Smooth muscle cell of the brain vasculature (primary cell): ENCODE results near the gene ZDHHC7.

Experiments used
- DNase-seq: peaks from one replicate; pipeline ENCODE4 v3.0.0-alpha.2; 2012; ENCODE audit warnings: low read depth, low spot score

Gene ZDHHC7

DNA sequence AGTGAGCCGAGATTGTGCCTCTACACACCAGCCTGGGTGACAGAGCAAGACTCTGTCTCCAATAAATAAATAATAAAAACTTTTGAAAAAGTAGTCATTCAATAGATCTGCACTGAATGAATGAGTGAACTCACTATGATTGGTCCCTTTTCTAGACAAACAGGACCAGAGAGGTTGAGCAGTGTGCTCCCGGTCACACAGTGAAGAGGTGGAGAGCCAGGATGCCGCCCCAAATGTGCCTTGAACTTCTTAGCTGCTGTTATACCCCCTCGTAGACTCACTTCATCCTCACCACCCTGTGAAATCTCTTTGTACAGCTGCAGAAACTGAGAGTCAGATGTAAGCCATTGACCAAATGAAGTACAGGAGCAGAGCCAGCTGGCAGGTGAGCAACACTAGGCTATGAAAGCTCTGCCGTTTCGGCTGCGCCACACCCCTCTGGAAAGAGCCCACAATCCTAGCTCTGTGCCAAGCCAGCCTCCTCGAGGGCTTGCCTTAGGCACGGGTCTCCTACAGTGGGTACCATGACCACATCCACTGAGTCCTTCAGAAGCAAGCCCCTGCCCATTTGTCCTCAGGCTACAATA, 8.4 kb upstream of the ZDHHC7 start:
- DNase-seq = no peak

DNA sequence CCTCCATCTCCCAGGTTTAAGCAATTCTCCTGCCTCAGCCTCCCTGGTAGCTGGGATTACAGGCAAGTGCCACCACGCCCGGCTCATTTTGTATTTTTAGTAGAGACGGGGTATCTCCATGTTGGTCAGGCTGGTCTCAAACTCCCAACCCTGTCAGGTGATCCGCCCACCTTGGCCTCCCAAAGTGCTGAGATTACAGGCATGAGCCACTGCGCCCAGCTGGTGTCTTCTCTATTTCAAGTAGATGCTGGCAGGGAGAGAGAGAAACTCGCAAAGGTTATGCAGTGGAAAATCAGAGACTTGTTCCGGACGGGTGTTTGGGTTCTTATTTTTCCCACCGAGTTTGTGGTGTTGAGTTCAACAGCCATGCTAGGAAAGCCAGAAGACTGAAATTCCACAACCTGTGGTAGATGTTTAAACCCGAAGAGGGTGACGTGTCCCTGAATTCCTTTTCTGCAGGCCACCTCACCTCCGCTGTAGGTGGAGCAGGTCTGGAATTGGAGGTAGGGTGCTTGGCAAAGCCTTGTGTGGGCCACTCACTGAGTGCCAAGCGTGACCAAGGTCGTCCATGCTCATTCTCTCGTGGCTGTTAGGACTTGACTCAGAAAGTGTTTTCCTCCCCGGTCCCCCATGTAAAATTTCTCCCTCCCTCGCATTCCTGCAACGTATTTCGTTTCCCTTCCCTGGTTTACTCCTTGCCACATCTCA, 7.3 kb upstream of the ZDHHC7 start:
- no peak for DNase-seq

DNA sequence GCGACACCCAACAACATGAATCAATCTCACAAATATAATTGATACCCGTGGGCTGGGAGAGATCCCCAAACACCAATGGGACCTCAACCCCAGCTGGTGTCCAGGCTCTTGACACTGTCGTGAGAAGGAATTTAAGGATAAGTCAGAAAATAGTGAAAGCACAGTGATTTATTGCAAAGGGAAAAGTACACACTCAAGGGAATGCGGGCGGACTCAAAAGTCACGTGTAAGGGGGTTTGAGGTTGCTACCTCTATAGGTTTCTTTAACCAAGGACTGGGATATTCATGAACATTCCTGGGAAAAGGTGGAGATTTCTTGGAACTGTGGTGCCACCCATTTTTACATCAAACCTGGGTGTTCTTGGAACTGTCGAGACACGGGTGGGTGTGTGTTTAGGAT, 6.3 kb upstream of the ZDHHC7 start:
- no peak for DNase-seq

DNA sequence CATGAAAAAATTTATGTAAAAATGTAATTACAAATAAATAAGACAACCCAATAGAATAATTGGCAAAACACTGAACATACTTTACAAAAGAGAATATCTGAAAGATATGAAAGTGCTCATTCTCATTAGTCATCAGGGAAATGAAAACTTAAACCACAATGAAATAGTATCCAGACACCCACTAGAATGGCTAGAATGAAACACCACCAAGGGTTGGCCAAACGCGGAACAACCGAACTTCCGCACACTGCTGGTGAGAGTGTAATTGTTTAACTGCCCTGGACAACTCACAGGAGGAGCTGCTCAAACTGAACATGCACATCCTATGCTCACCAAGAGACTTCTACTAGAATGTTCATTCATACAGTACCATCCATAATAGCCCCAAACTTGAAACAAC, 5.8 kb upstream of the ZDHHC7 start:
- no peak for DNase-seq

DNA sequence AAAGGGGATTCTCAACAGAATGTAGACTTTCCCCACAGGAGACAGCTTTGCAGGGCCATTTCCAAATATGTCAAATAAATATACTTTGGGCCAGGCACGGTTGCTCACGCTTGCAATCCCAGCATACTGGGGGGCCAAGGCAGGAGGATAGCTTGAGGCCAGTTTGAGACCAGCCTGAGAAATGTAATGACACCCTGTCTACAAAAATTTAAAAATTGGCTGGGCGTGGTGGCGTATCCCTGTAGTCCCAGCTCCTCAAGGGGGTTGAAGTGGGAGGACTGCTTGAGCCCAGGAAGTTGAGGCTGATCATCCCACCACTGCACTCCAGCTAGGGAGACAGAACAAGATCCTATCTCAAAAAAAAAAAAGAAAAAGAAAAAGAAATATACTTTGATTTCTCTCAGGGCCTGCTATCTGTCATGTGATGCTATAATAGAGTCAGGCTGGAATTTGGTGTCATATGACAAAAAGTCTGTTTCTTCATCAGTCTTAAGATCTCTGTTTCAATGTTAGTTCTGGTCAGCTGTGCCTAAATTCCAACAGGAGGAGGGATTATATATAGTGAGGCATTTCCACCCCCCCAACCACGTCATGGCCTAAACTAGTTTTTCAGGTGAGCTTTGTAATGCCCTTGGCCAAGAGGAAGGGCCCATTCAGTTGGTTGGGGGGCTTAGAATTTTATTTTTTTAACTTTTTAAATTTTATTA, 4.3 kb upstream of the ZDHHC7 start:
- no peak for DNase-seq

DNA sequence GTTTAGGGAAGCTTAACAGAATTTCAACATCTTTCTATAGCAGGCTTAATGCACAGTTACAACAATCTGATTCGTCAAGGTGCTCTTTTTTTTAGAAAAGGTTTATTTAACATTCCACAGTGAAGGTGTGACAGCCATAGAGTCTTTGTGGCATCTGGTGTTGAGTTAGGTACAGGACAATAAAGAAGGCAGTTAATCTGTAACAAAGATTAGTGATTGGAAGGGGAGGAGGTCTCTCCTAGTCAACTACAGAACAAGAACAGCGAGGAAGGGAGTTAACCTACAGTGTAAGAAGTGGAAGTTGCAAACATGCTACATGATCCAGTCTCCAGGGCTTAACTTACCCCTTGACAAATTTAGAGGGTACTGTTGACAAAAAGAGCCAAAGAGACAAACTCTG, 3.0 kb upstream of the ZDHHC7 start:
- DNase-seq = no peak

DNA sequence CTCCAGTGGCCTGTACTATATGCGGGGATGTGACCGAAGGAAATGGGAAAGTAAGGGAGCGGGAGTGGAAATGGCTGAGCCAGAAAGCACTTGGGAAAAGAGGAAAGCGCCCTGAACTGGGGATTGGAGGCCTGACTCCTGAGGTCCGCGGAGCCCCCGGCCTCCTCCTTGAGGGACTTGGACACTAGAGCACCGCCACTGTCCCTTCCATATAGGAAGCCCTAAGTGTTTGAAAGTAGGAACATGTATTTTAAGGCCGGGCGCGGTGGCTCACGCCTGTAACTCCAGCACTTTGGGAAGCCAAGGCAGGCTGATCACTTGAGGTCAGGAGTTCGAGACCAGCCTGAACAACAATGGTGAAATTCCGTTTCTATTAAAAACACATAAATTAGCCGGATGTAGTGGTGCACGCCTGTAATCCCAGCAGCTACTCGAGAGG, 530 bp upstream of the ZDHHC7 start:
- DNase-seq = no peak

DNA sequence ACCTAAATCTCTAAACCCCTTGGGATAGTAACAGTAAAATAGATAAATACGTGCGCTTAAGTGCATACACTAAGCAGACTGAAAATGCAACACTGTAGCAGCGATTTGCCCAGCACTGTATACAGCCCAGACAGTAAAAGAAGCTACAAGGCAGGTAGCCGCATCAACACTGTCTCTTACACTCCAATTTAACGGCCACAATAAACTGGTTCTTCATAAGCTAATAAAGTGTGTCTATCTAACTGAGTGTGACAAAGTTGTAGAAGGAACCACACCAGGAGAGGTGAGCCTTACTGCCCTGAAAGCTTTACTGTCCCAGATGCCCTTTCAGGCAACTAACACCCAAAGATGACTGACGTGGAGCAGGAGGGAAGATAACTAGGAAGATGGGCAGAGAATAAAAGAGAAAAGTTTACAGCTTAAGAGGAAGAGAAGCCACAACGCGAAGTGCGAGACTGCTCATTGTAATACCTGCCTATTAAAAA, 847 bp downstream of the ZDHHC7 start:
- DNase-seq = no peak

DNA sequence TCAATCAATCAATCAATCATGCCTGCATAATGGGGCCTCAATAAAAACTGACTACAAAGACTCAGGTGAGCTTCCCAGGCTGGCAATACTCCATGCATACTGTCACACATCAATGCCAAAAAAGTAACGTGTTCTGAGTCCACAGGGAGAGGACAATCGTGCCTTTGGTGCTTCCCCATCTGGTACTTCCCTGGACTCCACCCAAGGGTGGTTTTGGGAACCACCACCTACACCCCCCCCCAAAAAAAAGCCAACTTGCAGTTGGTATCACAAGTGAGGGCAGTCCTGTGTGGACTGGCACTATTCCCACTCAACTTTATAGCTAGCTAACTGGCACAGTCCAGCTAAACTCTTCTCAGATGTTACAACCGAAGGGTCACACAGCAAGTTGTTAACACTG, 3.1 kb downstream of the ZDHHC7 start:
- DNase-seq = no peak

DNA sequence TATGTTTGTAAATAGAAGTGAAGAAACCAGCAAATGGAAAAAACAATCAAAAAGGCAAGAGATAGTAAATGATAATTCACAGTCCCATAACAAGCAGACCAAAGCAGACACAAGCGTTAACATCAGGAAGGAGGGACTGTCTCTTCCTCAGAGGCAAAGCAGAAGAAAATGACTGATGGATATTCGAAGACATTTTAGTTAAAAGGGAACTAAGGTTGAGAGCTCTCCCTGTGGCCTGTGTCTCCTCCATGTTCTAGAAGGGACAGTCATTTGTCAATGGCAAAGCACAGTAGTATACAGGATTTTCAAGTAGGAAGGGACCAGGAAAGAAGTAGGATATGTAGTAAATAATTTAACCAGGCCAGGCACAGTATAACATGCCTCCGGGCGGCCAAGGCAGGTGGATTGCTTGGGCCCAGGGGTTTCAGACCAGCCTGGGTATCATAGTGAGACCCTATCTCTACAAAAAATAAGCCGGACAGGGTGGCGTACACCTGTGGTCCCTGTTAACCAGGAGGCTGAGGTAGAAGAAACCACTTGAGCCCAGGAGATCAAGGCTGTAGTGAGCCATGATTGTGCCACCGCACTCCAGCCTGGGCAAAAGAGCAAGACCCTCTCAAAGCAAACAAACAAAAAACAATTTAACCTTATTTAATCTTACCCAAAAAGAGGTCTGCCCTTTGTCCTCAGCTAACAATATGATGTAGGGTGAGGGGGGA, 3.7 kb downstream of the ZDHHC7 start:
- DNase-seq = no peak

DNA sequence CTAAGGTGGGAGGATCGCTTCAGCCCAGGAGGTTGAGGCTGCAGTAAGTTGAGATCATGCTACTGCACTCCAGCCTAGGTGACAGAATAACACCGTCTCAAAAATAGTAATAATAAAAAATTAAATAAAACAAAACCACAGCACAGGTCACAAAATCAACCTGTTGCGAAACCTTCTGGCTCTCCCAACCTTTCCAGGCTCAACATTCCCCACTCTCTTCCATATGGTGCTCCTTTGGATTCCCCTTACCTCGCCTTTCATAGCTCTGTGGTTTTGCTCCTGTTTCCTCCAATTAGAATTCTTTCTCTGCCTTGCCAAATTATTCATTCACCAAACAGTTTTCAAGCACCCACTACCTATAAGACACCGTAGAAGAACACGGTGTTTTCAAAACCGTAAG, 4.7 kb downstream of the ZDHHC7 start:
- DNase-seq = no peak

DNA sequence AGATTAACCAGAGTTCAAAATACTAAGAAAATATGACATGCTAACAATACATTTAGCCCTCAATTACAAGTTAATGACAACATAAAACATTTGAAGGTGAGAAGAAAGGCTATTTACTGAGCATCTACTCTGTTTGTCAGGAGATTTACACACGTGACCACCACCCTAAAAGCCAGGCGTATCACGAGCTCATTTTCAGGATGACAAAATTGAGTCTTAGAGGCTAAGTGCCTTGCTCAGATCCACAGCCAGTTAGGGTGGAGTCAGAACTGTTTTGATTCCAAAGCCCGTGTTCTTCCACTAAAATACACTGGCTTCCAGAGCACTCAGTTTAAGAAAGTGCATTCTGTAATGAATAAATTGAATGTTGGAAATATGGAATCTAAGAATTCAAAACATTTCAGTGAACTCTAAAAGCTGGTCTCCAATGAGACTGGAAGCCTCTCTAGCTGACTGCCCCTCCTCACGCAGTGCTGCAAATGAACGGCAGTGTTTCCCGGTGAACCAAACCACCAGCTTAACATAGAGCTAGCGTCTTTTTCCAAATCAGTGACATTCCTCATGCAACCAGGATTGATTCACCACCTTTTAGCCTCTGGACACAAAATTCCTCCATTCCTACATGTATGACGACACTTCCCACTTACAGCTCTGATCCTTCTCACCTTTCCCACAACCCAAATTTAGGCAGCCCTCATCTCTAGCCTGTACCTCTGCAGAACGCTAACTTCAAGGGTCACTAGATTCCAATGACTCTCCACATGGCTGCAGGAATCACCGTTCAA, 5.9 kb downstream of the ZDHHC7 start:
- no peak for DNase-seq

DNA sequence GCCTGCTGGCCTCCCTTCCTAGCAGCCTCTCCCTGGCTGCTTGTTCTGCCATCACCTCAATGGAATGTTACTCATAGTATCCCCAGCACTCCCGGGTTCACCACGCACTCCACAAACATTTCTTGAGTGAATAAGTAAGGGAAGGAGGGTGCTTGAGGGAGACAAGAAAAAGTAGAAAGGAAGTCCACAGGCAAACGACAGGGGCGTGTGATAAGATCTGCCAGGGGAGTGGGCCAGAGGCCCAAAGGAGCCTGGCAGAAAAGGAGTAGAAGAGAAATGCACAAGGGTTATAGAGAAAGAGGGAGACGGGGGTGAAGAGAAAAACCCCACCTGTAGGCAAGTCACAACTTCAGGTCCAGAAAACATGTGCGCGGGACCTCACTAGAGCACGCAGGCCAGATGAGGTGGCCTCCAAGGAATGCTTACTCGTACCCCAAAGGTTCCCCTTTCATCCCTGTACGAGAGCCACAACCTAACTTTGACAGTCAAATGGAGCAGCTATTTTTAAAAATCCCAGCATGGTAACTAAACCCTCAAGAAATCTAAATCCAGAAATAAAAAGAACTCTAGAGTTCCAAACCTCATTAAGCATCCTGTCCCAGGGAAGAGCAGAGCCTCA, 6.6 kb downstream of the ZDHHC7 start:
- no peak for DNase-seq

DNA sequence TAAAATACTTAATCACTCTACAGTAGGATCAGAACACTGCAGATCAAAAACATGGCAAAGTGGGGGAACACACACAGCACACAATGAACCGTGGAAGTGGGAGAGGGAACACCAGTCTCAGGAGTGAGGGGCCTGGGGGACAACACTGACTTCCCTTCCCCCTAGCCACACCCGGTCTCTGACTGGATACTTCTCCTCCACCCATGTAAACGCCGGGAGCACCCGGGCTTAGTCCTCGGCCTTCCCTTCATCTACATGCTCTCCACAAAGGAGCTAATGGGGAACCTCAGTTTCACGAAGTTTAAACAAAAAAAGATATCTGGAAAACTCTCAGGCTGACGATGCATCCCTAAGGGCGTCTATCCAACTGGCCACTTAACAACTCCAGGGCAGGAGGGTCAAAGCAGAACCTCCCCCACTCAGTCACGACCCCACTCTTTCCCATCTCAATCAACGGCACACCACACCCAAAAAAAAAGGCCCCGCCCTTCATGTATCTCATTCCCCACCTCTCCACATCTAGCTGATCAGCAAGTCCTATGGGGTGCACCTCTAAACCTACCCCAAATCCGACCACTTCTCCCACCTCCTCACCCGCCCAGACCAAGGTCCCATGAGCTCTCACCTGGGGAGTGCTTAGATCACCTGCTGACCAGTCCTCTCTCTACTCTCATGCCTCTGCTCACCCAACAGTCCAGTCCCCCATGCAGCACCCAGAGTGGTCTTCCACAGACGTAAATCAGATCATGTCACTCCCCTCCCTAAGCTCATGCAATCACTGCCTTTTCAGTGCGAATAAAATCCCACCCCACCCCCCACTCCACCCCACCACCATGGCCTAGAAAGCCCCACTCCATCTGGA, 7.4 kb downstream of the ZDHHC7 start:
- DNase-seq = no peak

DNA sequence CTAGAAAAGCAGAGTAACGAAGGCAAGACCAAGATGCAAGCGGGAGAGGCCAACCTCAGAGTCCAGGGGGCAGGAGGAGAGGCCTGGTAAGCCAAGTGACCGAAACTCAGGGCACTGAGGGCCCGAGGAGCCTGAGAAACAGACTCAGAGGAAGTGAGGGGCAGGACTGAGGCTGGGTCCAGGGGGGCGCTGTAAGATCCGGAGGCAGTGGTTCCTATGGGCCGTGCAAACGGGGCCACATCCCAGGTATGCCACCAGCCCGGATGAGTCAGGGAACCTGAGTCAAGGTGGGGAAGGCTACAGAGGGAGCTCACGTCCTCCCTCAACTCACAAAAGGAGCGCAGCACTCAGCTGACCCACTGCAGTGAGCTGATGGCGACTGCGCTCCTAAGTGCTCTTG, 8.3 kb downstream of the ZDHHC7 start:
- no peak for DNase-seq

DNA sequence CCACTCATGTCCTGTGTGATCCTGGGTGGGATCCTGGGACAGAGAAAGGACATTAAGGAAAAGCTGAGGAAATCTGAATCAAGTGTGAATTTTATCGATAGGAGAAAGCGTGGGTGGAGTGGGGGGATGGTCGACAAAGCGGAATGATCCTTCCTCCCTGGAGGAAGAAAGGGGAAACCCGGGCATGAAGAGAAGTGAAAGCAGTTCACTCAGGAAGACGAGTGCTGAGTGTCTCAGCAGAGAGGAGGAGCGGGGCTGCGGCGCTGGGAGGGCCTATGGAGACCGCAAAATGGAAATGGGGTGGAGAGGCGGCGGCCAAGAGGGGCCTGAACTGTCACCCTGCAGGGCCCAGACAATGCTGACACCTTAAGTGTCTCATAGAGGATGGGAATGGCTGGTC, 8.7 kb downstream of the ZDHHC7 start:
- DNase-seq = no peak

DNA sequence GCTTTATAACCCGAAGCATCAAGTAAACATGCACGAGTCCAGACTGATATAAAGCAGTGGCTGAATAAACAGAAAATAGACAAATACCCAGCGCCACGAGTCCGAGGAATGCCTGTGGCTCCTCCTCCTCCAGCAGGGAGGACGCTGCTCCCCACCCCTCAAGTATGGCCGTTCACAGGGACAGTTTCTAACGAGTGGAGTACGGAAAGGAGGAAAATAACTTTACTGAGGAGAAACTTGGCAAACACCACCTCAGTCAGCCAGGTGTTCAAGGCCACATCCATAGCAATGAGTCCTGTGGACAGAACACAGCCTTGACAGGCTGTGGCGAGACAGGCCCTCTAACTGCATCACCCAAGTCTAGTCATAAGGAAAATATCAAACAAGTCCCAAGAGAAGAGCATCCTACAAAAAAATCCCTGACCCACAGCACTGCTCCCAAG, 9.2 kb downstream of the ZDHHC7 start:
- no peak for DNase-seq

DNA sequence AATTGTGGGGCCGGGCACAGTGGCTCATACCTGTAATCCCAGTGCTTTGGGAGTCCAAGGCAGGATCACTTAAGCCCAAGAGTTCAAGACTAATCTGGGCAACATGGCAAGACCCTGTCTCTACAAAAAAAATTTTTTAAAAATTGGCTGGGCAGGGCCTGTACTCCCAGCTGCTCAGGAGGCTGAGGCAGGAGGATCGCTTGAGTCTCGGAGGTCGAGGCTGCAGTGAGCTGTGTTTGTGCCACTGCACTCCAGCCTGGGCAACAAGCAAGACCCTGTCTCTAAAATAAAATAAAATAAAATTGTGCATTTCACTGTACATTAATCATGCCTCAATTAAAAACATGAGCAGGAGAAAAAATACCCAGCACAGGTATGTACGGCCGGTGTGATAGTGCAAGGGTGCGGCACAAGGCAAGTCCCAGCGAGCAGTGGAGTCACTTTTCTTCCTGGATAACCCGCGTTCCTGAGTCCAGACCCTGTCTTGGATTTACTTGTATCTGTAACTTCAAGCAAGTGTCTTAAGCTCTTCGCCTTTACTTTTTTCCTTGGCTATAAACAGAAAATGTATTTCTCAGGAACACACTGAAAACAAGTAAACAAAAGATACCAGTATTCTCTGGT, 11.4 kb downstream of the ZDHHC7 start:
- DNase-seq = no peak

DNA sequence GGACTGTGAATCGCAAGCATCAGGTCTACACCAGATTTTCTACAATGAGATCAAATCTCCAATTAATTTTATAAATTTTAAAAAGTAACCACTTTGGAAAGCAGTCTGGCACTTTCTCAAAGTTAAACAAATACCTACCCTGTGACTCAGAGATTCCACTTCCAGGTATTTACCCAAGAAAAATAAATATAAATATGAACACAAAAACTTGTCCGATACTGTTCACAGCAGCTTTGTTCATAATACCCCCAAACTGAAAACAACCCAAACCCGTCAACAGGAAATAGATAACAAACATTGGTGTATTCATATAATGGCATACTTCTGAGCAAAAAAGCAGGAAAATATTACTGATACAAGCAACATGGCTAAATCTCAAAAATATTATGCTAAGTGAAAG, 12.1 kb downstream of the ZDHHC7 start:
- no peak for DNase-seq

DNA sequence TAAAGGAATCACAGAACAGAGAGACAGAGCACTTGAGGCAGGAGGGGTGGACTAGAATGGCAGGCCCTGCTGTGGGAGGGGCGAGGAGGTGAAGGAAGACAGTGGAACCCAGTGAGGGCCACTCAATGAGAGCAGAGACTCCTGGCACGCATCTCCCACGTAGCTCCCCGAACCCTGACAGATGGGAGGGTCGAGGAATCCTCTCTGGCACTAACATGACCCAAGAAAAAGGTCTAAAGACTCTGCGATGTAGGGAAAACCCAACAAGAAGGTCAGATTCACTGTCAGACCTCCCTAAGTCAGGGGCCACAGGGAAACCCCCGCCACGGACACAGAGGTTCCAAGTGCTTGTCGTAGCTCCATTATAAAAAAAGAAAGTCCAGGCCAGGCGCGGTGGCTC, 15.0 kb downstream of the ZDHHC7 start:
- DNase-seq = no peak
